ENCODE results near the gene CDH23. TPM values are rescaled to one million over a fixed set of nuclear protein-coding genes. Genes with fewer than 3 reads are reported as not detected.

The CDH23 gene
- total and polyA plus RNA-seq, 2 of the 8 experiments (the other 6 are each of a cell fraction or from before 2014, with no cell fraction given): 1.9 to 4.9 TPM

- H2BK5ac ChIP-seq (ENCODE audit: low read depth, low read length): 0 out of 2 replicates have a peak overlapping the region, but pooled peaks have one; percentile 26
- H3K9ac ChIP-seq (replicated peaks in 1 of 4; ENCODE audit: extremely low read depth in 1 of 4, low read depth in 3 of 4, low read length in 3 of 4): 0 out of 7 replicates have a peak overlapping the region, but pooled peaks of 1 of the 4 experiments have one; percentile 2
- H2BK12ac ChIP-seq (ENCODE audit: low read depth, low read length): no peak overlapping the region
- H3K36me3 ChIP-seq (ENCODE audit: control insufficient read depth in 2 of 4, insufficient read depth in 4 of 4, low read length in 3 of 4): no peaks in the 10 kb centered on the region
- no peaks in the 10 kb centered on the region for H3K9me3 ChIP-seq (ENCODE audit: insufficient read depth in 2 of 2, low read depth in 1 of 2, low read length in 1 of 2)
- H3K79me1 ChIP-seq (ENCODE audit: low read depth, low read length): no peaks in the 10 kb centered on the region
- H2BK120ac ChIP-seq (replicated peaks; ENCODE audit: low read depth, low read length): no peak overlapping the region
- H3K27ac ChIP-seq (ENCODE audit: low read depth, low read length): no peak overlapping the region
- H2AK5ac ChIP-seq (ENCODE audit: low read depth, low read length): peak overlapping the region; percentile 58; the same call in 1 of the 2 replicates
- H3K4me2 ChIP-seq (ENCODE audit: insufficient read depth in 1 of 2, low read depth in 2 of 2, low read length in 2 of 2): no peak overlapping the region
- no peak overlapping the region for H3K23ac ChIP-seq (ENCODE audit: insufficient read length)
- peaks cover 1 to 8% (median 4%) of the 10 kb centered on the region in 4 experiments; a peak in 4 of 7 replicates for H3K4me1 ChIP-seq (replicated peaks in 1 of 4; ENCODE audit: control insufficient read depth in 3 of 4, insufficient read depth in 4 of 4, low read length in 3 of 4)
- H3K79me2 ChIP-seq (ENCODE audit: control insufficient read depth in 1 of 2, insufficient read depth in 2 of 2, low read length in 2 of 2): no peaks in the 10 kb centered on the region
- ChIA-PET CTCF (ENCODE audit: partially characterized antibody) (interaction anchor here (0.8 to 4.1 kb wide), 23 partner anchors 9 to 429 kb away, joined by 3 to 23 read pairs (median 5); partner anchors contain the start of gene VSIR), POLR2A (ENCODE audit: partially characterized antibody) (interaction anchor here (1.4 kb wide), 1 partner anchor 26 kb away, joined by 3 read pairs; the partner anchor contains the start of gene C10orf105)
- H2BK15ac ChIP-seq (ENCODE audit: low read length): no peak overlapping the region
- no peak overlapping the region for H4K8ac ChIP-seq (ENCODE audit: extremely low read depth, insufficient read depth, low read length)
- H4K5ac ChIP-seq (ENCODE audit: insufficient read length, low read depth, low read length): no peak overlapping the region
- 0 out of 7 replicates have a peak, but pooled peaks cover 0 to 2% (median 0%) of the 10 kb centered on the region in 4 experiments for H3K27me3 ChIP-seq (replicated peaks in 1 of 4; ENCODE audit: control insufficient read depth in 3 of 4, extremely low read depth in 1 of 4, insufficient read depth in 3 of 4, low read length in 3 of 4)
- FAIRE-seq (no peak), DNase-seq (ENCODE audit: low read depth in 1 of 2, low spot score in 2 of 2) (no peak)
- no peak overlapping the region for H3K4me3 ChIP-seq (ENCODE audit: extremely low read depth in 1 of 4, insufficient read depth in 2 of 4, low read depth in 3 of 4, low read length in 4 of 4)
- H2AFZ ChIP-seq (ENCODE audit: low read length): no peak overlapping the region
- H3K56ac ChIP-seq (replicated peaks; ENCODE audit: insufficient read length, low read depth, low read length): no peak overlapping the region
- no peaks in the 10 kb centered on the region for H3K23me2 ChIP-seq (ENCODE audit: low read depth, low read length)
- H3K14ac ChIP-seq (ENCODE audit: insufficient read length): no peak overlapping the region
- no peak overlapping the region for H3K4ac ChIP-seq (replicated peaks; ENCODE audit: insufficient read length, low read depth, low read length)
- peak overlapping the region; percentile 16; the same call in 1 of the 2 replicates for H3K18ac ChIP-seq (ENCODE audit: extremely low read depth, low read length)
- H2BK20ac ChIP-seq (ENCODE audit: low read length): no peak overlapping the region; the same call in 1 of the 2 replicates
- 90% methylated on average over 2 of the region's 2 CpGs; no CpG with 5 or more reads in 1 of the 2 experiments for WGBS, 2 experiments (ENCODE audit: extremely low coverage in 1 of 2, insufficient coverage in 1 of 2, insufficient read length in 1 of 2, insufficient replicate concordance in 2 of 2, low coverage in 1 of 2, low lambda C conversion rate in 2 of 2, missing lambda C conversion rate in 1 of 2)
- H4K20me1 ChIP-seq (replicated peaks in 1 of 2; ENCODE audit: control insufficient read depth in 1 of 2, insufficient read depth in 2 of 2, low read length in 2 of 2): no peaks in the 10 kb centered on the region
- H4K91ac ChIP-seq (replicated peaks; ENCODE audit: insufficient read length, low read length): no peak overlapping the region
- TF ChIP-seq, protein P1, sequence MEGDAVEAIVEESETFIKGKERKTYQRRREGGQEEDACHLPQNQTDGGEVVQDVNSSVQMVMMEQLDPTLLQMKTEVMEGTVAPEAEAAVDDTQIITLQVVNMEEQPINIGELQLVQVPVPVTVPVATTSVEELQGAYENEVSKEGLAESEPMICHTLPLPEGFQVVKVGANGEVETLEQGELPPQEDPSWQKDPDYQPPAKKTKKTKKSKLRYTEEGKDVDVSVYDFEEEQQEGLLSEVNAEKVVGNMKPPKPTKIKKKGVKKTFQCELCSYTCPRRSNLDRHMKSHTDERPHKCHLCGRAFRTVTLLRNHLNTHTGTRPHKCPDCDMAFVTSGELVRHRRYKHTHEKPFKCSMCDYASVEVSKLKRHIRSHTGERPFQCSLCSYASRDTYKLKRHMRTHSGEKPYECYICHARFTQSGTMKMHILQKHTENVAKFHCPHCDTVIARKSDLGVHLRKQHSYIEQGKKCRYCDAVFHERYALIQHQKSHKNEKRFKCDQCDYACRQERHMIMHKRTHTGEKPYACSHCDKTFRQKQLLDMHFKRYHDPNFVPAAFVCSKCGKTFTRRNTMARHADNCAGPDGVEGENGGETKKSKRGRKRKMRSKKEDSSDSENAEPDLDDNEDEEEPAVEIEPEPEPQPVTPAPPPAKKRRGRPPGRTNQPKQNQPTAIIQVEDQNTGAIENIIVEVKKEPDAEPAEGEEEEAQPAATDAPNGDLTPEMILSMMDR (IDR thresholded peaks at IDR 0.05; ENCODE audit: control extremely low read depth in 1 of 3, insufficient read depth in 1 of 3, low read depth in 1 of 3, low read length in 3 of 3): no peak
- TF ChIP-seq KDM1A (IDR thresholded peaks at IDR 0.05; ENCODE audit: borderline replicate concordance, low read length) (no peak), POLR2A (IDR thresholded peaks at IDR 0.05; ENCODE audit: control extremely low read depth in 1 of 2, low read depth in 2 of 2, low read length in 2 of 2) (no peak), E2F6 (IDR thresholded peaks at IDR 0.05) (no peak), GTF2F1 (IDR thresholded peaks at IDR 0.05; ENCODE audit: borderline replicate concordance, low read depth, low read length) (no peak), CREB1 (IDR thresholded peaks at IDR 0.05) (no peak), ZNF274 (IDR thresholded peaks at IDR 0.05; ENCODE audit: borderline replicate concordance, extremely low read depth, low read length) (no peak), FOSL1 (IDR thresholded peaks at IDR 0.05; ENCODE audit: insufficient read depth, low read depth, low read length) (no peak)
These were observed 349.0 kb downstream of the CDH23 start for GRCh38 chr10:71745664-71746250.
